Astrocyte of the cerebellum (primary cell): ENCODE results near the gene FAAH2.

Experiments
- DNase-seq: peaks from one replicate; pipeline ENCODE4 v3.0.0-alpha.2; 2011; ENCODE audit warnings: low read depth
- H3K4me3 ChIP-seq: 2 replicates; pipeline ENCODE4 v1.5.1; 2011; ENCODE audit warnings: mild to moderate bottlenecking, low read depth, low read length, moderate library complexity
- CTCF ChIP-seq: IDR thresholded peaks from 2 replicates; pipeline ENCODE4 v1.5.1; 2012; ENCODE audit warnings: low read length, low read depth, moderate library complexity, mild to moderate bottlenecking; ENCODE audit errors: missing control alignments
- in situ Hi-C: cut with HindIII; loops from 2 replicates; pipeline ENCODE4 v1.10.0; 2017; ENCODE audit warnings: low sequenced_read_pairs

Gene FAAH2

GRCh38 chrX:57286507-57287251 is at the start of gene FAAH2:
Gene FAAH2, plus strand, starts transcription at chrX:57286706. Its CDS starts 120 bp downstream, at chrX:57286826.
- in situ Hi-C loops: no loop called here
- no peak within 1 kb of the TSS for H3K4me3 ChIP-seq
- TF ChIP-seq CTCF: no peak
- DNase-seq: no peak

GRCh38 chrX:57241967-57242366 is 44.5 kb upstream of the FAAH2 start:
- no peak for TF ChIP-seq CTCF
- in situ Hi-C loops: no loop called here
- no peak overlapping the region for H3K4me3 ChIP-seq
- DNase-seq: no peak

GRCh38 chrX:57251965-57252364 is 34.5 kb upstream of the FAAH2 start:
- DNase-seq: no peak
- no peak for TF ChIP-seq CTCF
- in situ Hi-C loops: no loop called here
- H3K4me3 ChIP-seq: no peak overlapping the region

GRCh38 chrX:57265126-57265525 is 21.4 kb upstream of the FAAH2 start:
- in situ Hi-C loops: no loop called here
- no peak for TF ChIP-seq CTCF
- DNase-seq: no peak
- no peak overlapping the region for H3K4me3 ChIP-seq

GRCh38 chrX:57266275-57266674 is 20.2 kb upstream of the FAAH2 start:
- no peak for DNase-seq
- no peak for TF ChIP-seq CTCF
- in situ Hi-C loops: no loop called here
- no peak overlapping the region for H3K4me3 ChIP-seq

- no peak overlapping the region for H3K4me3 ChIP-seq
- DNase-seq: no peak
- no peak for TF ChIP-seq CTCF
- in situ Hi-C loops: no loop called here
These were observed 19.6 kb upstream of the FAAH2 start for GRCh38 chrX:57266871-57267270.
